Spleen (tissue), 7 donors: Measurements from ENCODE around the gene AFAP1L2.

Experiments
- CTCF ChIP-seq, 11 experiments: fragments of 200-600 bp in 7 of 11; fragments of 450-650 bp in 4 of 11; sonication (generic) in 4 of 11; IDR thresholded peaks in 8 of 11; conservative IDR thresholded peaks in 3 of 11; 1 replicate in 7 of 11; 2 replicates in 4 of 11; pipeline versions ENCODE4 v1.4.0 to v1.8.0; 2016 to 2021; ENCODE audit warnings: antibody characterized with exemption in 11 of 11, inconsistent platforms in 4 of 11, mild to moderate bottlenecking in 1 of 11
- POLR2A ChIP-seq, 3 donors: fragments of 450-650 bp; IDR thresholded peaks; one replicate each; pipeline ENCODE4 v1.5.1; 2017; ENCODE audit warnings: antibody characterized with exemption in 3 of 3, mild to moderate bottlenecking in 1 of 3
- donor health status: DM: no; HTN: no; CAD: no; lungs with moderate emphysema.
- donor health status: DM: no; HTN: no; CAD: no.
- donor health status: DM: no; HTN: no; CAD: no.

DNA sequence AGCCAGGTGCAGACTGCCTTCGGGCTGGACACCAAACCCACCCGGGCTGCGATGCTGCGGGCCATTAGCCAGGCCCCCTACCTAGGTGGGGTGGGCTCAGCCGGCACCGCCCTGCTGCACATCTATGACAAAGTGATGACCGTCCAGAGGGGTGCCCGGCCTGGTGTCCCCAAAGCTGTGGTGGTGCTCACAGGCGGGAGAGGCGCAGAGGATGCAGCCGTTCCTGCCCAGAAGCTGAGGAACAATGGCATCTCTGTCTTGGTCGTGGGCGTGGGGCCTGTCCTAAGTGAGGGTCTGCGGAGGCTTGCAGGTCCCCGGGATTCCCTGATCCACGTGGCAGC, 115.2 kb downstream of the AFAP1L2 start:
- TF ChIP-seq CTCF (IDR thresholded peaks at IDR 0.05 in 8 of 11, conservative IDR thresholded peaks at IDR 0.05 in 3 of 11) (no peak), POLR2A (IDR thresholded peaks at IDR 0.05) (no peak)
